NOMO-1 (cell line): ENCODE data around the gene SPAG16.
"Not testable (repeated sequence)": the region's sequence is repeated elsewhere in the genome, so short reads cannot be mapped to it uniquely, and the experiment has no call there.

Experiments
- DNase-seq, 2 experiments: peaks; one replicate each; lab custom pipeline; 2025; ENCODE audit not compliant: unreplicated experiment in 2 of 2; lab: John Stamatoyannopoulos, UW

The SPAG16 gene

GRCh38 chr2:213266421-213266820, 17.8 kb upstream of the SPAG16 start:
- no peak for DNase-seq

- DNase-seq, result no peak
Observed at GRCh38 chr2:213271947-213272346, 12.3 kb upstream of the SPAG16 start.

GRCh38 chr2:213274143-213274542, 10.1 kb upstream of the SPAG16 start:
- DNase-seq, result no peak

DNA sequence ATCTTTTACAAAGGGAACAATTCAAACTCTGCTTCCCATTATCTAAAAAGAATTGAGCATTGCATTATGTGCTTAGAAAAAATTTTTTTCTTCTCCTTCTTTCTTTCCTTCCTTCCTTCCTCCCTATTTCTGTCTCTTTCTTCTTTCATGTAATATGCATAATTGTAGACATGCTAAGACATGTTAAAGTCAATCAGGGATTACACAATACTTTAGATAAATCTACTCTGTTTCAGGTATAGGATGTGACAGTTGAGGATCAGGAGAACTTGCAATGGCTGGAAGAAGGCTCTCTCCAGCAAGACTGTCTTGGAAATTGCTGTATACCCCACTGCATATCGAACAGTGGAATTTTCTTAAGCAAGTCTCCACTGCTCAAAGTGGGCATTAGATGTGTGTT, 9.0 kb upstream of the SPAG16 start:
- DNase-seq, result no peak

DNA sequence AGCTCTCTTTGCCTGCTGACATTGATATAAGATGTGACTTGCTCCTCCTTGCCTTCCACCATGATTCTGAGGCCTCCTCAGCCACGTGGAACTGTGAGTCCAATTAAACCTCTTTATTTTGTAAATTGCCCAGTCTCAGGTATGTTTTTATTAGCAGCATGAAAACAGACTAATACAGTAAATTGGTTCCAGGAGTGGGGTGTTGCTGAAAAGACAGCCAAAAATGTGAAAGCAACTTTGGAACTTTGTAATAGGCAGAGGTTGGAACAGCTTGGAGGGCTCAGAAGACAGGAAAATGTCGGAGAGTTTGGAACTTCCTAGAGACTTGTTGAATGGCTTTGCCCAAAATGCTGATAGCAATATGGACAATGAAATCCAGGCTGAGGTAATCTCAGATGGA, 7.1 kb upstream of the SPAG16 start:
- DNase-seq, result not testable (repeated sequence)

DNA sequence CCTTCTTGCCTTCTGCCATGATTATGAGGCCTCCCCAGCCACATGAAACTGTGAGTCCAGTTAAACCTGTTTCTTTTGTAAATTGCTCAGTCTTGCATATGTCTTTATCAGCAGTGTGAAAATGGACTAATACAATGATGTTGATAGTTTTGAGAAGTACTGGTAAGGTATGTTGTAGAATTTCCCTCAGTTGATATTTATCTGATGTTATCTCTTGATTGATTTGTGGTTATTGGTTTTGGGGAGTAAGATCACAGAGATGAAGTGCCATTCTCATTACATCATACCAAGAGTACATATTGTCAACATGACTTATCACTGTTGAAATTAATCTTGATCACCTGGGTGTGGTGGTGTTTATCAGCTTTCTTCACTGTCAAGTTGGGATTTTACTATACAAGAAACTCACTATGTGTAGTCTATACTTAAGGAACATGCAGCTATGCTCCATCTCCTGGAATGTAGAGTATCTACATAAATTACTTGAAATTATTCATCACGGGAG, 5.1 kb upstream of the SPAG16 start:
- no peak for DNase-seq

GRCh38 chr2:213279971-213280370, 4.3 kb upstream of the SPAG16 start:
- DNase-seq, result no peak

DNA sequence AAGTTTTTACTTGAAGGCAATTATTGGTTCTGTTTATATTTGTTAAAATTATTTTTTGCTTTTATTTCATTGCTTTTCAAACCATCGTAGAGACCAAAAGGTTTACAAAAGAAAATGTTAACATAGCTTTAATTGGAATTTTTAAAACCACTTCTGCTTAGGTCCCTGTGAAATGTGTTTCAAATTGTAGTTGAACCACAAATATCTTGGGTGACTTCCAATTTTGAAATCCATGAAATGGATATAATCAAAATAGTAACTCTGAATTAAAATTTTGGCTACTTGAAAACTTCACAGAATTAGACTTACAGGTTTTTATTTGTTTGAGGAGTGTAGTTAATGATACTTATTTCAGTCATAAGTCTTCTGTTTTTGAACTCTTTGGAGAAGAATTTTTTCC, 3.1 kb upstream of the SPAG16 start:
- no peak for DNase-seq

DNA sequence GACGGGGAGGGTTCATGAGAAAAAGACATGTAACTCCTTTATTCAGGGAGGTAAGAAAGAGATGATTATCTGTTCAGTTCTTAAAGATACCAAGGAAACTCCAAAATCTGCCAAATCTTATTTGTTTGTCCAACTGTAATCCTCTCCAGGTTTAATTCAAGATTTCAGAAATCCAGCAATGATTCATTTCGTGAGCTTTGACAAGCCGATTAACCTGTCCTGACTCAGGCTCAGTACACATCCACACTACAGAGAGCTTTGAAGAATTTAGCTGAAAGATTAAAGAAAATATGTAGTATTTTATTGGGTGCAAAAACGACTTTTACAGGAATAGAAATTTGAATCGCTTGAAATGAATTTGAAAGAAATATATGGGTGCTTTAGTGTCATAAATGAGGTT, 1.1 kb downstream of the SPAG16 start:
- DNase-seq, result no peak

GRCh38 chr2:213286161-213286560, 1.9 kb downstream of the SPAG16 start:
- DNase-seq, result no peak

GRCh38 chr2:213288913-213289700, 4.8 kb downstream of the SPAG16 start:
- DNase-seq, result no peak

- DNase-seq, result no peak
Observed at GRCh38 chr2:213290501-213290900, 6.2 kb downstream of the SPAG16 start.

DNA sequence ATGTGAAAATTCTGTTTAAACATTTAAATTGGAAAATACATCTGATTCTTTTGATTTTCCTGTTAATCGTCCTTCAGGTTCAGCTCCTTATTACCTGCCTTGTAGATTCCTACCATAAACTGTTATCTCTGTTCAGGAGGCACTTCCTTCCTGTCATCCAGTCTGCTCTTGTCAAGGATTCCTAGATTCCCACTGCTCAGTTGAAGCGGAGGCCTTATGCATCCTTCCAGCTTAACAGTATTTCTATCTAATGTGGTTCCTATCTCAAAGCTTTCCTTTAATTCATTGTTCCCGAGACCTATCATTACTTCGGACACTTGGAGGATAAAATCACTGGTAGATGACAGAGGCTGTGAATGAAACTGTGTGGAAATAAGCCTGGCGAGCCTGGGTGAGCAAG, 12.0 kb downstream of the SPAG16 start:
- DNase-seq, result no peak

GRCh38 chr2:213306316-213306942, 22.2 kb downstream of the SPAG16 start:
- no peak for DNase-seq

DNA sequence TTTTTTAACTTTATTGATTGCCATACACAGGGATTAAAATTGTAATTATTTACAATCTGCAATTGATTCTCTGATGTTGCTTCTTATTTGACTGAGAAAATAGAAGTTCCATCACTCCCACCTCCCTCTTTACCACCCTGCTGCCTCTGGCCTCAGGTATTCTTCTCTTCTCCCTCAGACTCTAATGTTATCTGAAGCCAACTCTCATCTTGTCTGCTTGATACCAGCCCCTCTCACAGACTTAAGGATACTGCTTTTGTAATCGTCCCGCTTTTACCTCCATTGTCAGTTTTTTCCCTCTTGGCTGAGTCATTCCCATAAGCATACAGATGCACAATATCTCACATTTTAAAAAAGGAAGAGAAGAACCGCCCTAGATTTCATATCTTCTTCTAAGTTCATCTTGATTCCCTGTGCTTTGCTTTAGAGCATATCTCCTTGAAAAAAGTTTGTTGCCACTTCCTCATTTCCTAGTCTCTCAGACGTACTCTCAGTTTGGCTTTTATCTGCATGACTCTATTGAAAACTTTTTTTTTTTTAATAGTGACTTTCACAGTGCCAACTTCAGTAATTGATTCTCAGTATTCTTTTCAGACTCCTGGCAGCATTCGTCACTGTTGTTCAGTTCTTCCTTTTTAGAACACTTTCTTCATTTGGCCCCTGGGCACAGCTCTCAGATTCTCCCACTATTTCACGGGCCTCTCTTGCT, 31.1 kb downstream of the SPAG16 start:
- peak; percentile 18 to 56 for DNase-seq

DNA sequence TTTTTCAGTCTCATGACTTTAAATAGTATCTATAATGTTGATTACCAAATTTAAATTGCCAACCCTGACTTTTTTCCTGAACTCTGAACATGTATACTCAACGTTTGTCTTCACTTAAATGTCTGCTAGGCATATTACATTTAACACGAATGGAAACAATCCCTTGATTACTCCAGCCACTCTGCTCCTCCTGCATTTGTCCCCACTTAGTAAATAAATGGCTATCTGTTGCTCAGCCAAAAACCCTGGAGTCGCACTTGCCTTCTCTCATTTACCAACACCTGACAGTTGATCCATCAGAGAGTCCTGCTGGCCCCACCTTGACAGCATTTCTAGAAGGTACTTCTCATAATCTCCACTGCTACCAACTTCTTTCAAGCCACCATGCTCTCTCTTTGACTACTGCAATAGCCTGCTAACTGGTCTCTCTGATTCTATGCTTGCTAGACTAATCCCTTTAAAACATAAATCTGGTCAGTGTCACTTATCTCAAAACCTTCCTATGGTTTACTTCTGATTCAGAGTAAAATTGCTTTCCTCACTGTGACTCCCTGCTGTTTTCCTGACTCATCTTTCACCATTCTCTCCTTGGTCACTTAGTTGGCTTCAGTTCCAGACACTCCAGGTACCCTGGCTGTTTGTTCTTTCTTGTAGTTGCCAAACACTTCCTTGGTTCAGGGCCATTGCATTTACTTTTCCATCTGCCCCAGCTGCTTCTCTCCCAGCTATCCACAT, 31.9 kb downstream of the SPAG16 start:
- no peak for DNase-seq

DNA sequence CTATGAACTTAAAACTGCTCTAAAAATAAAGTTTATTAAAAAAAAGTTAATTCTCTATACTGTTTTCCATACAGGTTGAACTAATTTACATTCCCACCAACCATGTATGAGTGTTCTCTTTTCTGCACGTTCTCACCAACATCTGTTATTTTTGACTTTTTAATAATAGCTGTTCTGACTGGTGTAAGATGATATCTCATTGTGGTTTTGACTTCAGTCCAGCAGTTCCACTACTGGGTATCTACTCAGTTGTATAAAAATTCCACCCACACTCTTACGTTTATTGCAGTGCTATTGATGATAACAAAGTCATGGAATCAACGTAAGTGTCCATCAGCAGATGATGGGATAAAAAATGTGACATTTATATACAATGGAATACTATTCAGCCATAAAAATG, 33.7 kb downstream of the SPAG16 start:
- no peak for DNase-seq

- DNase-seq, result no peak
Observed at GRCh38 chr2:213320604-213321003, 36.3 kb downstream of the SPAG16 start.

GRCh38 chr2:213336253-213336770, 52.0 kb downstream of the SPAG16 start:
- DNase-seq, result no peak

GRCh38 chr2:213353419-213353818, 69.2 kb downstream of the SPAG16 start:
- DNase-seq, result no peak

GRCh38 chr2:213376644-213377043, 92.4 kb downstream of the SPAG16 start:
- DNase-seq, result no peak
